ENCODE data around the gene PRLH.

DNA sequence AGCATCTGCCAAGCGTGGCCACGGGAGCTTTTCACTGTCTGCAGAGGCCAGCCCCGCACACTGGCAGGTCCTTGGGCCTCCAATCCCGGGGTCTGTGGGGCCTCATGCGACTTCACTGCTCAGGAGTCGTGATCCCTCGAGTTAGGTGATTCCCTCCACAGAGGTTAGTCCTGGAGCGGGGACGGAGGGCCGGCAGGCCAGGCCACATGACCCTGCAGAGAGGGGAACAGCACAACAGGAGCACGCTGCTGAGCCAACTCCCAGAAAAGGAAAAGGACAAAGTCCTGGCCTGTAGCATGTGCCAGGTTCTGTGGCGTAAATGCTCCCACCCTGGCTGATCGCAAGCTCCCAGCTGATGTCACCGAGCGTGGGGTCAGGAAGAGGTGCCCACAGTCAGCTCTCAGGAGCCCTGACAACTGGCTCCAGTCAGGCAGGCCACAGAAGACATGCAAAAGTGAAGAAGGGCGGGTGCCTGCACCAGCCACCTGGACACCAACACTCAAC lies 15.3 kb upstream of the PRLH start:
- TF ChIP-seq CTCF (IDR thresholded peaks at IDR 0.05) (no peak), POLR2AphosphoS5 (IDR thresholded peaks at IDR 0.05) (no peak)
